ENCODE measurements around the gene IMPDH2. TPM values are rescaled to one million over a fixed set of nuclear protein-coding genes. Genes with fewer than 3 reads are reported as not detected.
"Not testable (repeated sequence)": the region's sequence is repeated elsewhere in the genome, so short reads cannot be mapped to it uniquely, and the experiment has no call there.

Gene IMPDH2
- total RNA-seq, 2 experiments from 2014 or later = 565 to 593 TPM

- H3K9me3 Mint-ChIP-seq = no peaks in the 10 kb centered on the region
- intact Hi-C loops (cut with micrococcal nuclease) = no loop called here
Measured at GRCh38 chr3:49013113-49013737, 16.0 kb downstream of the IMPDH2 start.

GRCh38 chr3:49012441-49013017 is 16.7 kb downstream of the IMPDH2 start:
- intact Hi-C loops (cut with micrococcal nuclease) = no loop called here
- Mint-ChIP-seq H3K4me3 (no peak overlapping the region), H3K4me1 (ENCODE audit: low read depth) (peaks cover 15% of the 10 kb centered on the region), H3K27me3 (ENCODE audit: low read depth) (no peaks in the 10 kb centered on the region), H3K36me3 (ENCODE audit: low read depth) (peaks cover 20% of the 10 kb centered on the region), H3K27ac (no peak overlapping the region), H3K9me3 (no peaks in the 10 kb centered on the region)
- DNase-seq = no peak
- CTCF ChIA-PET = interaction anchor here (1.0 to 9.2 kb wide), 3 partner anchors 7 to 24 kb away, joined by 4 to 84 read pairs (median 23); partner anchors contain the start of genes DALRD3, NDUFAF3 and P4HTM

More at GRCh38 chr3:49013113-49013737, 16.0 kb downstream of the IMPDH2 start:
- Mint-ChIP-seq H3K4me3 (no peak overlapping the region), H3K27me3 (ENCODE audit: low read depth) (no peaks in the 10 kb centered on the region), H3K27ac (no peak overlapping the region), H3K36me3 (ENCODE audit: low read depth) (peaks cover 17% of the 10 kb centered on the region), H3K4me1 (ENCODE audit: low read depth) (peaks cover 11% of the 10 kb centered on the region)
- DNase-seq = no peak
- CTCF ChIA-PET = interaction anchor here (1.0 to 9.2 kb wide), 5 partner anchors 6 to 83 kb away, joined by 3 to 84 read pairs (median 5); partner anchors contain the start of genes DALRD3, NDUFAF3 and P4HTM

GRCh38 chr3:49009396-49009795 is 19.8 kb downstream of the IMPDH2 start:
- DNase-seq = no peak
- Mint-ChIP-seq H3K36me3 (ENCODE audit: low read depth) (peaks cover 13% of the 10 kb centered on the region), H3K4me1 (ENCODE audit: low read depth) (peaks cover 19% of the 10 kb centered on the region), H3K9me3 (no peaks in the 10 kb centered on the region), H3K27me3 (ENCODE audit: low read depth) (no peaks in the 10 kb centered on the region), H3K27ac (no peak overlapping the region), H3K4me3 (no peak overlapping the region)
- intact Hi-C loops (cut with micrococcal nuclease) = loop anchor here (5.0 kb wide), 2 partner anchors 333 to 452 kb away; partner anchors contain the start of genes PFKFB4 and USP4
- CTCF ChIA-PET = interaction anchor here (0.5 to 9.2 kb wide), 4 partner anchors 10 to 769 kb away, joined by 3 to 84 read pairs (median 8); partner anchors contain the start of genes DALRD3 and NDUFAF3

GRCh38 chr3:49008627-49009026 is 20.6 kb downstream of the IMPDH2 start:
- Mint-ChIP-seq H3K4me3 (peak overlapping the region; percentile 99), H3K27ac (peak overlapping the region; percentile 99), H3K36me3 (ENCODE audit: low read depth) (peaks cover 13% of the 10 kb centered on the region), H3K4me1 (ENCODE audit: low read depth) (peaks cover 19% of the 10 kb centered on the region)
- not testable (repeated sequence) for H3K27me3 Mint-ChIP-seq (ENCODE audit: low read depth); H3K9me3 Mint-ChIP-seq; DNase-seq
- intact Hi-C loops (cut with micrococcal nuclease) = loop anchor here (5.0 kb wide), 2 partner anchors 334 to 451 kb away; partner anchors contain the start of genes PFKFB4 and USP4
- CTCF ChIA-PET = interaction anchor here (0.9 to 9.2 kb wide), 4 partner anchors 11 to 21 kb away, joined by 3 to 84 read pairs (median 11); partner anchors contain the start of genes DALRD3, NDUFAF3 and P4HTM

- no peaks in the 10 kb centered on the region for H3K9me3 Mint-ChIP-seq
- peak; percentile 90 for DNase-seq
- H3K4me1 Mint-ChIP-seq (ENCODE audit: low read depth) = peaks cover 19% of the 10 kb centered on the region
- peaks cover 13% of the 10 kb centered on the region for H3K36me3 Mint-ChIP-seq (ENCODE audit: low read depth)
- CTCF ChIA-PET = interaction anchor here (0.5 to 9.2 kb wide), 9 partner anchors 11 to 794 kb away, joined by 3 to 84 read pairs (median 9); partner anchors contain the start of genes DALRD3, NDUFAF3 and P4HTM
- H3K27me3 Mint-ChIP-seq (ENCODE audit: low read depth) = no peaks in the 10 kb centered on the region
- peak overlapping the region; percentile 99 for H3K4me3 Mint-ChIP-seq
- H3K27ac Mint-ChIP-seq = peak overlapping the region; percentile 99
- intact Hi-C loops (cut with micrococcal nuclease) = loop anchor here (1.0 to 5.0 kb wide), 8 partner anchors 13 to 462 kb away; partner anchors contain the start of genes DAG1, IP6K2, PFKFB4 and QRICH1
Measured at GRCh38 chr3:49007771-49008528, 21.2 kb downstream of the IMPDH2 start.

GRCh38 chr3:49007068-49007770 is 22.0 kb downstream of the IMPDH2 start, which contains the start of gene WDR6:
TSS of gene WDR6 (plus strand) at chr3:49007391. CDS start at chr3:49007432, 41 bp downstream.
- H3K4me1 Mint-ChIP-seq (ENCODE audit: low read depth) = peaks cover 19% of the 10 kb centered on the region
- H3K27me3 Mint-ChIP-seq (ENCODE audit: low read depth) = no peaks in the 10 kb centered on the region
- H3K27ac Mint-ChIP-seq = peak within 1 kb of the TSS; percentile 99
- no peaks in the 10 kb centered on the region for H3K9me3 Mint-ChIP-seq
- CTCF ChIA-PET = interaction anchor here (0.5 to 9.2 kb wide), 10 partner anchors 11 to 795 kb away, joined by 3 to 84 read pairs (median 8); partner anchors contain the start of genes DALRD3, IMPDH2, NDUFAF3 and P4HTM
- intact Hi-C loops (cut with micrococcal nuclease) = loop anchor here (1.0 to 5.0 kb wide), 8 partner anchors 14 to 463 kb away; partner anchors contain the start of genes DAG1, IP6K2, PFKFB4 and QRICH1
- peaks cover 13% of the 10 kb centered on the region for H3K36me3 Mint-ChIP-seq (ENCODE audit: low read depth)
- DNase-seq = peak; percentile 99
- H3K4me3 Mint-ChIP-seq = peak within 1 kb of the TSS; percentile 99

GRCh38 chr3:49006408-49007067 is 22.7 kb downstream of the IMPDH2 start:
- no peak for DNase-seq
- Mint-ChIP-seq H3K9me3 (no peaks in the 10 kb centered on the region), H3K36me3 (ENCODE audit: low read depth) (peaks cover 8% of the 10 kb centered on the region)

GRCh38 chr3:49005998-49006397 is 23.2 kb downstream of the IMPDH2 start:
- H3K4me3 Mint-ChIP-seq = peak overlapping the region; percentile 99
- no peak overlapping the region for H3K27ac Mint-ChIP-seq
- no peak for DNase-seq
- no peaks in the 10 kb centered on the region for H3K27me3 Mint-ChIP-seq (ENCODE audit: low read depth)
- CTCF ChIA-PET = interaction anchor here (1.2 to 9.2 kb wide), 3 partner anchors 13 to 20 kb away, joined by 5 to 84 read pairs (median 10); partner anchors contain the start of genes DALRD3, NDUFAF3 and P4HTM
- H3K36me3 Mint-ChIP-seq (ENCODE audit: low read depth) = peaks cover 7% of the 10 kb centered on the region
- peaks cover 19% of the 10 kb centered on the region for H3K4me1 Mint-ChIP-seq (ENCODE audit: low read depth)
- intact Hi-C loops (cut with micrococcal nuclease) = loop anchor here (2.0 to 5.0 kb wide), 3 partner anchors 289 to 449 kb away; partner anchors contain the start of genes IP6K2, PFKFB4 and USP4
- no peaks in the 10 kb centered on the region for H3K9me3 Mint-ChIP-seq

More at GRCh38 chr3:49006408-49007067, 22.7 kb downstream of the IMPDH2 start:
- peak overlapping the region; percentile 99 for H3K27ac Mint-ChIP-seq
- H3K4me3 Mint-ChIP-seq = peak overlapping the region; percentile 99
- intact Hi-C loops (cut with micrococcal nuclease) = loop anchor here (1.0 to 5.0 kb wide), 8 partner anchors 15 to 464 kb away; partner anchors contain the start of genes DAG1, IP6K2, PFKFB4 and QRICH1
- CTCF ChIA-PET = interaction anchor here (0.7 to 9.2 kb wide), 8 partner anchors 11 to 22 kb away, joined by 4 to 84 read pairs (median 9); partner anchors contain the start of genes DALRD3, IMPDH2, NDUFAF3 and P4HTM
- peaks cover 19% of the 10 kb centered on the region for H3K4me1 Mint-ChIP-seq (ENCODE audit: low read depth)
- no peaks in the 10 kb centered on the region for H3K27me3 Mint-ChIP-seq (ENCODE audit: low read depth)

- no peak for DNase-seq
- Mint-ChIP-seq H3K4me3 (no peak overlapping the region), H3K9me3 (no peaks in the 10 kb centered on the region), H3K27me3 (ENCODE audit: low read depth) (no peaks in the 10 kb centered on the region), H3K36me3 (ENCODE audit: low read depth) (peaks cover 7% of the 10 kb centered on the region), H3K4me1 (ENCODE audit: low read depth) (peaks cover 19% of the 10 kb centered on the region), H3K27ac (no peak overlapping the region)
- intact Hi-C loops (cut with micrococcal nuclease) = loop anchor here (5.0 kb wide), 2 partner anchors 337 to 448 kb away; partner anchors contain the start of genes PFKFB4 and USP4
- CTCF ChIA-PET = interaction anchor here (1.1 to 9.2 kb wide), 2 partner anchors 14 to 16 kb away, joined by 4 to 84 read pairs; partner anchors contain the start of genes DALRD3 and NDUFAF3
Measured at GRCh38 chr3:49005303-49005680, 23.9 kb downstream of the IMPDH2 start.
